Transverse colon (tissue), 4 donors: ENCODE data around the gene YIPF5.

ENCODE experiments used
- EP300 ChIP-seq: sonication (generic); formaldehyde crosslinking; IDR thresholded peaks from one replicate; pipeline ENCODE4 v1.6.1; 2017; ENCODE audit warnings: antibody characterized with exemption, low read depth
- POLR2A ChIP-seq: fragments of 450-650 bp; IDR thresholded peaks from one replicate; pipeline ENCODE4 v1.6.1; 2016; ENCODE audit warnings: antibody characterized with exemption, mild to moderate bottlenecking, moderate library complexity
- POLR2AphosphoS5 ChIP-seq, 3 donors: sonication (generic); formaldehyde crosslinking; IDR thresholded peaks; one replicate each; pipeline ENCODE4 v1.6.1; 2016; ENCODE audit warnings: antibody characterized with exemption in 3 of 3
- TF ChIP-seq, protein P1 (sequence below), 5 experiments: fragments of 200-600 bp in 3 of 5; fragments of 450-650 bp in 2 of 5; sonication (generic) in 3 of 5; IDR thresholded peaks; 1 replicate in 2 of 5; 2 replicates in 3 of 5; pipeline ENCODE4 v1.5.1; 2016 to 2017; ENCODE audit warnings: antibody characterized with exemption in 5 of 5, inconsistent platforms in 3 of 5, mild to moderate bottlenecking in 2 of 5, moderate library complexity in 1 of 5

DNA sequence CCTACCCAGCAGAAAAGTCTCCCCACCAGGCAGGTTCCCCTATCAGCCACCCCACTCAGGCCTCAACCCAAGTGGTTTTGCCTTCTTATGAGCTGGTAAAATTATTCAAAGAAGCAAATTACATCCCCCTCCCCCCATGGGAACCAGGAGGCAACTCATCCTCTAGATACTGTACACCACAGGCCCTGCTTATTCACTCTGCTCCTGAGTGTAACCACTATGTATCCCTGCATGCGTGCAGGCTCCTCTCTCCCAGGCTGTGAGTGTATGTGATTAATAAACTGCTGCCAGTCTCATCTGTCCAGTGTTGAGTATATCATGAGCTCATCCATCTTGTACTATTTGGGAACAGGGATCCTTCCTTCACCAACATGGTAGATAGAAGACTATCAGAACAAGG is 8.8 kb upstream of the YIPF5 start:
- TF ChIP-seq, protein P1, sequence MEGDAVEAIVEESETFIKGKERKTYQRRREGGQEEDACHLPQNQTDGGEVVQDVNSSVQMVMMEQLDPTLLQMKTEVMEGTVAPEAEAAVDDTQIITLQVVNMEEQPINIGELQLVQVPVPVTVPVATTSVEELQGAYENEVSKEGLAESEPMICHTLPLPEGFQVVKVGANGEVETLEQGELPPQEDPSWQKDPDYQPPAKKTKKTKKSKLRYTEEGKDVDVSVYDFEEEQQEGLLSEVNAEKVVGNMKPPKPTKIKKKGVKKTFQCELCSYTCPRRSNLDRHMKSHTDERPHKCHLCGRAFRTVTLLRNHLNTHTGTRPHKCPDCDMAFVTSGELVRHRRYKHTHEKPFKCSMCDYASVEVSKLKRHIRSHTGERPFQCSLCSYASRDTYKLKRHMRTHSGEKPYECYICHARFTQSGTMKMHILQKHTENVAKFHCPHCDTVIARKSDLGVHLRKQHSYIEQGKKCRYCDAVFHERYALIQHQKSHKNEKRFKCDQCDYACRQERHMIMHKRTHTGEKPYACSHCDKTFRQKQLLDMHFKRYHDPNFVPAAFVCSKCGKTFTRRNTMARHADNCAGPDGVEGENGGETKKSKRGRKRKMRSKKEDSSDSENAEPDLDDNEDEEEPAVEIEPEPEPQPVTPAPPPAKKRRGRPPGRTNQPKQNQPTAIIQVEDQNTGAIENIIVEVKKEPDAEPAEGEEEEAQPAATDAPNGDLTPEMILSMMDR (IDR thresholded peaks at IDR 0.05) = no peak
- TF ChIP-seq POLR2AphosphoS5 (IDR thresholded peaks at IDR 0.05) = no peak
- TF ChIP-seq EP300 = no peak
- no peak for TF ChIP-seq POLR2A
